MM.1S (cell line): ENCODE measurements around the gene SENP1.

Source experiments
- DNase-seq: peaks from one replicate; pipeline ENCODE4 v3.0.0-alpha.2; 2015
- H2AFZ ChIP-seq: fragments of 300-600 bp; sonication (generic); 2 replicates; pipeline ENCODE4 v1.6.0; 2016; ENCODE audit warnings: antibody characterized with exemption, low read length
- H3F3A ChIP-seq: fragments of 300-600 bp; sonication (generic); 2 replicates; pipeline ENCODE4 v1.6.1; 2016; ENCODE audit warnings: mild to moderate bottlenecking, antibody characterized with exemption, low read length, moderate library complexity, mixed read lengths; ENCODE audit not compliant: insufficient read depth
- H3K27ac ChIP-seq: fragments of 300-600 bp; sonication (generic); 2 replicates; pipeline ENCODE4 v1.5.1; 2016; ENCODE audit warnings: mild to moderate bottlenecking, low read length
- H3K27me3 ChIP-seq: fragments of 300-600 bp; sonication (generic); replicated peaks from 2 replicates; pipeline ENCODE4 v1.6.0; 2016; ENCODE audit warnings: low read length; ENCODE audit not compliant: insufficient read depth
- H3K36me3 ChIP-seq: fragments of 300-600 bp; sonication (generic); replicated peaks from 2 replicates; pipeline ENCODE4 v1.6.1; 2016; ENCODE audit warnings: mild to moderate bottlenecking, low read length, mixed read lengths; ENCODE audit not compliant: insufficient read depth
- H3K4me1 ChIP-seq: fragments of 300-600 bp; sonication (generic); 2 replicates; pipeline ENCODE4 v1.6.1; 2016; ENCODE audit warnings: low read length, mixed read lengths
- H3K4me2 ChIP-seq: fragments of 300-600 bp; sonication (generic); 2 replicates; pipeline ENCODE4 v1.6.0; 2016; ENCODE audit warnings: low read depth, low read length
- H3K4me3 ChIP-seq: fragments of 300-600 bp; sonication (generic); 2 replicates; pipeline ENCODE4 v1.5.1; 2016; ENCODE audit warnings: low read length, mixed read lengths
- H3K79me2 ChIP-seq: fragments of 300-600 bp; sonication (generic); 2 replicates; pipeline ENCODE4 v1.6.1; 2016; ENCODE audit warnings: mixed run types, low read length, mixed read lengths
- H3K9ac ChIP-seq: fragments of 300-600 bp; sonication (generic); 2 replicates; pipeline ENCODE4 v1.6.1; 2016; ENCODE audit warnings: low read length, mixed read lengths
- H3K9me2 ChIP-seq: fragments of 300-600 bp; sonication (generic); replicated peaks from 2 replicates; pipeline ENCODE4 v1.6.1; 2016; ENCODE audit warnings: mild to moderate bottlenecking, low read length, mixed read lengths; ENCODE audit not compliant: insufficient read depth
- H3K9me3 ChIP-seq: fragments of 300-600 bp; sonication (generic); replicated peaks from 2 replicates; pipeline ENCODE4 v1.6.1; 2016; ENCODE audit warnings: mild to moderate bottlenecking, low read length, mixed read lengths; ENCODE audit not compliant: insufficient read depth
- H4K20me1 ChIP-seq: fragments of 300-600 bp; sonication (generic); 2 replicates; pipeline ENCODE4 v1.6.1; 2016; ENCODE audit warnings: mild to moderate bottlenecking, low read length, moderate library complexity, mixed read lengths; ENCODE audit not compliant: insufficient read depth
- EZH2 ChIP-seq: fragments of 300-600 bp; sonication (generic); optimal IDR thresholded peaks from 2 replicates; pipeline ENCODE3; 2017; ENCODE audit warnings: low read depth, mild to moderate bottlenecking, antibody characterized with exemption, low read length, mixed read lengths
- EZH2phosphoT487 ChIP-seq: fragments of 300-600 bp; sonication (generic); IDR thresholded peaks from 2 replicates; pipeline ENCODE4 v1.6.1; 2018; ENCODE audit warnings: antibody characterized with exemption, low read length
- TF ChIP-seq, protein P1 (sequence below): fragments of 300-600 bp; sonication (generic); IDR thresholded peaks from 2 replicates; pipeline ENCODE4 v1.5.1; 2016; ENCODE audit warnings: antibody characterized with exemption, low read length, mixed read lengths

Gene SENP1

GRCh38 chr12:48026060-48026827 lies 79.6 kb downstream of the SENP1 start:
- Histone ChIP-seq H3K4me3 (no peak overlapping the region), H3K79me2 (no peaks in the 10 kb centered on the region), H3F3A (no peaks in the 10 kb centered on the region), H3K27ac (no peak overlapping the region), H3K9me3 (no peaks in the 10 kb centered on the region), H3K27me3 (no peaks in the 10 kb centered on the region), H4K20me1 (no peaks in the 10 kb centered on the region), H3K9ac (no peak overlapping the region), H2AFZ (no peak overlapping the region), H3K9me2 (no peaks in the 10 kb centered on the region), H3K36me3 (no peaks in the 10 kb centered on the region), H3K4me2 (no peak overlapping the region), H3K4me1 (no peaks in the 10 kb centered on the region)
- TF ChIP-seq, protein P1, sequence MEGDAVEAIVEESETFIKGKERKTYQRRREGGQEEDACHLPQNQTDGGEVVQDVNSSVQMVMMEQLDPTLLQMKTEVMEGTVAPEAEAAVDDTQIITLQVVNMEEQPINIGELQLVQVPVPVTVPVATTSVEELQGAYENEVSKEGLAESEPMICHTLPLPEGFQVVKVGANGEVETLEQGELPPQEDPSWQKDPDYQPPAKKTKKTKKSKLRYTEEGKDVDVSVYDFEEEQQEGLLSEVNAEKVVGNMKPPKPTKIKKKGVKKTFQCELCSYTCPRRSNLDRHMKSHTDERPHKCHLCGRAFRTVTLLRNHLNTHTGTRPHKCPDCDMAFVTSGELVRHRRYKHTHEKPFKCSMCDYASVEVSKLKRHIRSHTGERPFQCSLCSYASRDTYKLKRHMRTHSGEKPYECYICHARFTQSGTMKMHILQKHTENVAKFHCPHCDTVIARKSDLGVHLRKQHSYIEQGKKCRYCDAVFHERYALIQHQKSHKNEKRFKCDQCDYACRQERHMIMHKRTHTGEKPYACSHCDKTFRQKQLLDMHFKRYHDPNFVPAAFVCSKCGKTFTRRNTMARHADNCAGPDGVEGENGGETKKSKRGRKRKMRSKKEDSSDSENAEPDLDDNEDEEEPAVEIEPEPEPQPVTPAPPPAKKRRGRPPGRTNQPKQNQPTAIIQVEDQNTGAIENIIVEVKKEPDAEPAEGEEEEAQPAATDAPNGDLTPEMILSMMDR = no peak
- no peak for TF ChIP-seq EZH2phosphoT487
- no peak for TF ChIP-seq EZH2
- no peak for DNase-seq

- Histone ChIP-seq H3K9me2 (no peaks in the 10 kb centered on the region), H3K27me3 (no peaks in the 10 kb centered on the region), H3K27ac (no peak overlapping the region), H3K4me1 (no peaks in the 10 kb centered on the region), H3K9me3 (no peaks in the 10 kb centered on the region), H3K4me2 (no peak overlapping the region), H4K20me1 (no peaks in the 10 kb centered on the region), H3K4me3 (no peak overlapping the region), H3F3A (no peaks in the 10 kb centered on the region), H3K79me2 (no peaks in the 10 kb centered on the region), H3K36me3 (no peaks in the 10 kb centered on the region), H3K9ac (no peak overlapping the region), H2AFZ (no peak overlapping the region)
- DNase-seq = no peak
- TF ChIP-seq EZH2 = no peak
- TF ChIP-seq EZH2phosphoT487 = no peak
- TF ChIP-seq, protein P1 = no peak
Measured at GRCh38 chr12:48025281-48025680, 80.6 kb downstream of the SENP1 start.

DNA sequence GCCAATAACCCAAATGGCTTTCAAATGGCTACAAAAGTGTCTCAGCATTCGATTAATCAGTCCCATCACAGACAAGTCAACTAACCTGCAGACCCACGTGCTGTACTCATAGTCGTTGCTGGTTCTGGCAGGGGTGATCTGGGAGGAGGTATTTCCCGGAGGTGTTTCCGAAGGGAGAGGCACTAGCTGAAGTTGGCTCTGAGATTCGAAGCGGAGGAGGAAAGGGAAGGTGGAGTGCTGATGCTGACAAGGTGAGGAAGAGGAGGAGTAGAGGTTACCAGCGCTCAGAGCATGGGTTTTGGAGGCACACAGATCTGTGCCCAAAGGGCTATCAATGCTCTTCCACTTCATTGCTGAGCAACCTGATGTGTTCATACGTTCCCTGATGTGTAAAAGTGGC lies 81.1 kb downstream of the SENP1 start:
- TF ChIP-seq EZH2phosphoT487 = no peak
- TF ChIP-seq EZH2 = no peak
- TF ChIP-seq, protein P1 = no peak
- Histone ChIP-seq H3K36me3 (no peaks in the 10 kb centered on the region), H3K4me2 (no peak overlapping the region), H3F3A (no peaks in the 10 kb centered on the region), H4K20me1 (no peaks in the 10 kb centered on the region), H3K4me3 (no peak overlapping the region), H3K9ac (no peak overlapping the region), H3K79me2 (no peaks in the 10 kb centered on the region), H2AFZ (no peak overlapping the region), H3K4me1 (0 out of 2 replicates have a peak, but pooled peaks cover 2% of the 10 kb centered on the region), H3K27me3 (no peaks in the 10 kb centered on the region), H3K9me2 (no peaks in the 10 kb centered on the region), H3K27ac (no peak overlapping the region), H3K9me3 (no peaks in the 10 kb centered on the region)
- DNase-seq = no peak
